ENCODE data around the gene GPR119. TPM values are rescaled to one million over a fixed set of nuclear protein-coding genes. Genes with fewer than 3 reads are reported as not detected.
A peak's percentile ranks its signal among the peaks of the same experiment; 100 is the strongest.
"Not testable (repeated sequence)": the region's sequence is repeated elsewhere in the genome, so short reads cannot be mapped to it uniquely, and the experiment has no call there.

Gene GPR119
- total and polyA plus RNA-seq, 2 experiments from 2014 or later = not detected

DNA sequence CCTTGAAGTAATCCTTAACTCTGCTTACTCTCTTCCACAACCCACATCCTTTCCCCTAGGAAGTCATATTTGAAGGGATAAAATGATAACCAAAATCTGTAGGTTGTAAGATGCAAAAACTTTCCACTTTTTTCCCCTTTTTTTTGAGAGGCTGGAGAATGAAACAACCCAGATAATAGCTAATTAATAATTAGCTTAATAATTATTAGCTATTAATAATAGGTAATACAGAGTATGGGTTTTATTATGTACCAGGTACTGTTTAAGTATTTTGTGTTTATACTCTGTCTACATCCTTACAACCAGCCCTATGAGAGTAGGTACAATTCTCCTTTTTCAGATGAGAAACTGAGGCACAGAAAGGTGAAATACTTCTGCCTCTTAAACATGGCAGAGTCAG, 9.4 kb downstream of the GPR119 start:
- TF ChIP-seq, protein P1, sequence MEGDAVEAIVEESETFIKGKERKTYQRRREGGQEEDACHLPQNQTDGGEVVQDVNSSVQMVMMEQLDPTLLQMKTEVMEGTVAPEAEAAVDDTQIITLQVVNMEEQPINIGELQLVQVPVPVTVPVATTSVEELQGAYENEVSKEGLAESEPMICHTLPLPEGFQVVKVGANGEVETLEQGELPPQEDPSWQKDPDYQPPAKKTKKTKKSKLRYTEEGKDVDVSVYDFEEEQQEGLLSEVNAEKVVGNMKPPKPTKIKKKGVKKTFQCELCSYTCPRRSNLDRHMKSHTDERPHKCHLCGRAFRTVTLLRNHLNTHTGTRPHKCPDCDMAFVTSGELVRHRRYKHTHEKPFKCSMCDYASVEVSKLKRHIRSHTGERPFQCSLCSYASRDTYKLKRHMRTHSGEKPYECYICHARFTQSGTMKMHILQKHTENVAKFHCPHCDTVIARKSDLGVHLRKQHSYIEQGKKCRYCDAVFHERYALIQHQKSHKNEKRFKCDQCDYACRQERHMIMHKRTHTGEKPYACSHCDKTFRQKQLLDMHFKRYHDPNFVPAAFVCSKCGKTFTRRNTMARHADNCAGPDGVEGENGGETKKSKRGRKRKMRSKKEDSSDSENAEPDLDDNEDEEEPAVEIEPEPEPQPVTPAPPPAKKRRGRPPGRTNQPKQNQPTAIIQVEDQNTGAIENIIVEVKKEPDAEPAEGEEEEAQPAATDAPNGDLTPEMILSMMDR (IDR thresholded peaks at IDR 0.05; ENCODE audit: low read depth, low read length) = no peak
- Histone ChIP-seq H3K9me3 (ENCODE audit: low read depth) (no peaks in the 10 kb centered on the region), H3K36me3 (no peaks in the 10 kb centered on the region), H3K27me3 (no peaks in the 10 kb centered on the region), H3K27ac (no peak overlapping the region), H3K4me3 (no peak overlapping the region), H3K4me1 (ENCODE audit: low read depth) (no peaks in the 10 kb centered on the region)
- DNase-seq (ENCODE audit: low read depth in 1 of 2, low spot score in 1 of 2) = no peak

- not testable (repeated sequence) for H3K4me3 ChIP-seq; DNase-seq (ENCODE audit: low read depth in 1 of 2, low spot score in 1 of 2); H3K9me3 ChIP-seq (ENCODE audit: low read depth); H3K27me3 ChIP-seq; H3K36me3 ChIP-seq; H3K27ac ChIP-seq; H3K4me1 ChIP-seq (ENCODE audit: low read depth)
Measured at GRCh38 chrX:130352050-130352449, 33.4 kb downstream of the GPR119 start.

- TF ChIP-seq, protein P1 (IDR thresholded peaks at IDR 0.05; ENCODE audit: low read depth, low read length) = no peak
Measured at GRCh38 chrX:130351567-130351966, 33.9 kb downstream of the GPR119 start.

DNA sequence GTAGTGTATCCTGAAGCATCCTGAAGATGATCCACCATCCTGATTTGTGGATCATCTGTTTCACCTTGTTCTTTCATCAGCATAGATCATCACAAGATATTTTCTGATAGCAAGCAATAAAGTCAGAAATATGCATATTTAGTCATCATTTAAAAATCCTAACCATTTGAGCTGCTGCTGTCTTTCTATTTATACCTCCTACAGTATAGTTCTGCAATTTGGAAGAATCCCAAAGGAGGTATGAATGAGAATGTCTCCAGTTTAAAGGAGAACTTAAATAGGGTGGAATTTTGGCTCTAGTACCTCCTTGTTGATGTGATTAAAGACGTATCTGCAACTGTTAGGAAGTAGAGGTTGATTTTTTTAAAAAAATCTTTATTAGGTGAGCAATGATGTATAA, 38.2 kb downstream of the GPR119 start:
- Histone ChIP-seq H3K9me3 (ENCODE audit: low read depth) (no peaks in the 10 kb centered on the region), H3K27me3 (no peaks in the 10 kb centered on the region), H3K4me1 (ENCODE audit: low read depth) (peaks cover 12% of the 10 kb centered on the region), H3K27ac (no peak overlapping the region), H3K4me3 (no peak overlapping the region), H3K36me3 (no peaks in the 10 kb centered on the region)
- TF ChIP-seq, protein P1 (IDR thresholded peaks at IDR 0.05; ENCODE audit: low read depth, low read length) = no peak
- DNase-seq (ENCODE audit: low read depth in 1 of 2, low spot score in 1 of 2) = no peak

More at GRCh38 chrX:130351567-130351966, 33.9 kb downstream of the GPR119 start:
- Histone ChIP-seq H3K36me3 (no peaks in the 10 kb centered on the region), H3K27ac (no peak overlapping the region), H3K4me3 (no peak overlapping the region), H3K4me1 (ENCODE audit: low read depth) (no peaks in the 10 kb centered on the region), H3K27me3 (no peaks in the 10 kb centered on the region), H3K9me3 (ENCODE audit: low read depth) (no peaks in the 10 kb centered on the region)
- DNase-seq (ENCODE audit: low read depth in 1 of 2, low spot score in 1 of 2) = no peak

- TF ChIP-seq, protein P1 (IDR thresholded peaks at IDR 0.05; ENCODE audit: low read depth, low read length) = no peak
- H3K27ac ChIP-seq = peak overlapping the region; percentile 68
- H3K36me3 ChIP-seq = no peaks in the 10 kb centered on the region
- no peaks in the 10 kb centered on the region for H3K9me3 ChIP-seq (ENCODE audit: low read depth)
- H3K27me3 ChIP-seq = no peaks in the 10 kb centered on the region
- peak in 1 of 2 donors; percentile 38 for DNase-seq (ENCODE audit: low read depth in 1 of 2, low spot score in 1 of 2)
- peaks cover 12% of the 10 kb centered on the region for H3K4me1 ChIP-seq (ENCODE audit: low read depth)
- H3K4me3 ChIP-seq = no peak overlapping the region
Measured at GRCh38 chrX:130343411-130343810, 42.1 kb downstream of the GPR119 start.

- Histone ChIP-seq H3K4me1 (ENCODE audit: low read depth) (peaks cover 12% of the 10 kb centered on the region), H3K4me3 (peak overlapping the region; percentile 48), H3K36me3 (no peaks in the 10 kb centered on the region), H3K27ac (peak overlapping the region; percentile 22), H3K27me3 (no peaks in the 10 kb centered on the region), H3K9me3 (ENCODE audit: low read depth) (no peaks in the 10 kb centered on the region)
- TF ChIP-seq, protein P1 (IDR thresholded peaks at IDR 0.05; ENCODE audit: low read depth, low read length) = no peak
- DNase-seq (ENCODE audit: low read depth in 1 of 2, low spot score in 1 of 2) = no peak
Measured at GRCh38 chrX:130340271-130340670, 45.2 kb downstream of the GPR119 start.
